Trophoblast cell (in vitro differentiated cells and primary cell): Measurements from ENCODE around the gene ORC3.
A peak's percentile ranks its signal among the peaks of the same experiment; 100 is the strongest.

ENCODE experiments used
- DNase-seq, 2 donors: peaks; one replicate each; pipeline ENCODE4 v3.0.0-alpha.2; 2016
- H2AFZ ChIP-seq: 2 replicates; pipeline ENCODE4 v1.6.1; 2013; ENCODE audit warnings: low read length, moderate library complexity, mild to moderate bottlenecking; ENCODE audit not compliant: insufficient read depth, poor library complexity
- H2AK5ac ChIP-seq: 2 replicates; pipeline ENCODE4 v1.6.1; 2013; ENCODE audit warnings: mild to moderate bottlenecking, low read length
- H2BK120ac ChIP-seq: 2 replicates; pipeline ENCODE4 v1.6.1; 2013; ENCODE audit warnings: low read length, mild to moderate bottlenecking, moderate library complexity; ENCODE audit not compliant: insufficient read depth, poor library complexity
- H2BK12ac ChIP-seq: 2 replicates; pipeline ENCODE4 v1.6.1; 2013; ENCODE audit warnings: mild to moderate bottlenecking, low read length, moderate library complexity
- H2BK5ac ChIP-seq: 2 replicates; pipeline ENCODE4 v1.6.1; 2013; ENCODE audit warnings: low read length, low read depth, moderate library complexity, mild to moderate bottlenecking; ENCODE audit not compliant: poor library complexity
- H3K14ac ChIP-seq: 2 replicates; pipeline ENCODE4 v1.6.1; 2013; ENCODE audit warnings: mild to moderate bottlenecking, low read length
- H3K18ac ChIP-seq: 2 replicates; pipeline ENCODE4 v1.6.1; 2013; ENCODE audit warnings: mild to moderate bottlenecking, low read length
- H3K23ac ChIP-seq: 2 replicates; pipeline ENCODE4 v1.6.1; 2013; ENCODE audit warnings: low read length
- H3K27ac ChIP-seq: 2 replicates; pipeline ENCODE4 v1.5.1; 2013; ENCODE audit warnings: low read depth, mild to moderate bottlenecking, inconsistent platforms, low read length, moderate library complexity
- H3K27me3 ChIP-seq: 2 replicates; pipeline ENCODE4 v1.6.1; 2013; ENCODE audit warnings: inconsistent platforms, mild to moderate bottlenecking, low read length, moderate library complexity; ENCODE audit not compliant: insufficient read depth
- H3K36me3 ChIP-seq, 2 experiments: 1 replicate in 1 of 2; 2 replicates in 1 of 2; pipeline ENCODE4 v1.6.1; 2013; ENCODE audit warnings: low read length in 2 of 2, mild to moderate bottlenecking in 2 of 2, moderate library complexity in 1 of 2; ENCODE audit not compliant: insufficient read depth in 2 of 2, control insufficient read depth in 1 of 2
- H3K4ac ChIP-seq: 2 replicates; pipeline ENCODE4 v1.6.1; 2013; ENCODE audit warnings: low read depth, mild to moderate bottlenecking, low read length, moderate library complexity
- H3K4me1 ChIP-seq, 2 experiments: 1 replicate in 1 of 2; 2 replicates in 1 of 2; pipeline ENCODE4 v1.6.1; 2013; ENCODE audit warnings: low read length in 2 of 2, mild to moderate bottlenecking in 2 of 2, moderate library complexity in 1 of 2; ENCODE audit not compliant: insufficient read depth in 2 of 2, control insufficient read depth in 1 of 2
- H3K4me2 ChIP-seq: 2 replicates; pipeline ENCODE4 v1.6.1; 2013; ENCODE audit warnings: inconsistent platforms, mild to moderate bottlenecking, low read length, moderate library complexity
- H3K4me3 ChIP-seq: 2 replicates; pipeline ENCODE4 v1.5.1; 2013; ENCODE audit warnings: mild to moderate bottlenecking, low read depth, low read length, inconsistent platforms
- H3K79me1 ChIP-seq: one replicate; pipeline ENCODE4 v1.6.1; 2013; ENCODE audit warnings: low read length
- H3K79me2 ChIP-seq: 2 replicates; pipeline ENCODE4 v1.6.1; 2013; ENCODE audit warnings: low read length, mild to moderate bottlenecking; ENCODE audit not compliant: control insufficient read depth, insufficient read depth, poor library complexity
- H3K9ac ChIP-seq: 2 replicates; pipeline ENCODE4 v1.6.1; 2013; ENCODE audit warnings: mild to moderate bottlenecking, low read length
- H3K9me3 ChIP-seq: 2 replicates; pipeline ENCODE4 v1.6.1; 2013; ENCODE audit warnings: low read depth, mild to moderate bottlenecking, control low read depth, inconsistent platforms, low read length; ENCODE audit not compliant: insufficient read depth
- H4K12ac ChIP-seq: 2 replicates; pipeline ENCODE4 v1.6.1; 2013; ENCODE audit warnings: low read depth, mild to moderate bottlenecking, low read length, moderate library complexity
- H4K8ac ChIP-seq: 2 replicates; pipeline ENCODE4 v1.6.1; 2013; ENCODE audit warnings: low read depth, mild to moderate bottlenecking, low read length, moderate library complexity
- H4K91ac ChIP-seq: one replicate; pipeline ENCODE4 v1.6.1; 2013; ENCODE audit warnings: low read depth, mild to moderate bottlenecking, low read length, moderate library complexity

The ORC3 gene

GRCh38 chr6:87655824-87656223 lies 65.9 kb downstream of the ORC3 start:
- Histone ChIP-seq H3K14ac (no peak overlapping the region), H2AFZ (no peak overlapping the region), H4K91ac (no peak overlapping the region), H3K79me2 (no peaks in the 10 kb centered on the region), H3K27ac (no peak overlapping the region), H4K12ac (no peak overlapping the region), H3K27me3 (no peaks in the 10 kb centered on the region), H3K9ac (no peak overlapping the region), H3K79me1 (no peaks in the 10 kb centered on the region), H3K4ac (no peak overlapping the region), H3K4me1 (no peaks in the 10 kb centered on the region), H2AK5ac (no peak overlapping the region), H3K18ac (no peak overlapping the region), H3K36me3 (peaks cover 3 to 6% of the 10 kb centered on the region in 2 experiments), H2BK120ac (no peak overlapping the region), H3K4me2 (no peak overlapping the region), H3K9me3 (no peaks in the 10 kb centered on the region), H4K8ac (no peak overlapping the region), H2BK12ac (no peak overlapping the region), H2BK5ac (no peak overlapping the region), H3K4me3 (no peak overlapping the region), H3K23ac (no peak overlapping the region)
- no peak for DNase-seq

GRCh38 chr6:87656857-87657256 lies 66.9 kb downstream of the ORC3 start:
- no peak overlapping the region for H2AFZ ChIP-seq
- H2BK5ac ChIP-seq: no peak overlapping the region
- no peak overlapping the region for H3K14ac ChIP-seq
- H3K9ac ChIP-seq: no peak overlapping the region
- no peak overlapping the region for H2BK120ac ChIP-seq
- H3K4me1 ChIP-seq: no peaks in the 10 kb centered on the region
- H2AK5ac ChIP-seq: no peak overlapping the region
- H2BK12ac ChIP-seq: no peak overlapping the region
- H4K12ac ChIP-seq: no peak overlapping the region
- no peak overlapping the region for H3K4me2 ChIP-seq
- H3K4me3 ChIP-seq: no peak overlapping the region
- no peaks in the 10 kb centered on the region for H3K79me2 ChIP-seq
- H4K91ac ChIP-seq: no peak overlapping the region
- no peak overlapping the region for H3K18ac ChIP-seq
- no peaks in the 10 kb centered on the region for H3K9me3 ChIP-seq
- peaks cover 6% of the 10 kb centered on the region in 2 experiments for H3K36me3 ChIP-seq
- no peaks in the 10 kb centered on the region for H3K27me3 ChIP-seq
- no peaks in the 10 kb centered on the region for H3K79me1 ChIP-seq
- no peak overlapping the region for H3K4ac ChIP-seq
- no peak for DNase-seq
- no peak overlapping the region for H3K23ac ChIP-seq
- H3K27ac ChIP-seq: no peak overlapping the region
- no peak overlapping the region for H4K8ac ChIP-seq

GRCh38 chr6:87658516-87658915 lies 68.6 kb downstream of the ORC3 start:
- H4K91ac ChIP-seq: no peak overlapping the region
- H3K79me2 ChIP-seq: no peaks in the 10 kb centered on the region
- H3K27me3 ChIP-seq: no peaks in the 10 kb centered on the region
- H2BK120ac ChIP-seq: no peak overlapping the region
- H3K9ac ChIP-seq: no peak overlapping the region
- no peak overlapping the region for H3K4me3 ChIP-seq
- no peak for DNase-seq
- H3K79me1 ChIP-seq: no peaks in the 10 kb centered on the region
- H2AK5ac ChIP-seq: no peak overlapping the region
- no peak overlapping the region for H2BK5ac ChIP-seq
- no peak overlapping the region for H2AFZ ChIP-seq
- no peaks in the 10 kb centered on the region for H3K4me1 ChIP-seq
- no peak overlapping the region for H3K18ac ChIP-seq
- no peaks in the 10 kb centered on the region for H3K9me3 ChIP-seq
- no peak overlapping the region for H2BK12ac ChIP-seq
- H3K4ac ChIP-seq: no peak overlapping the region
- peaks cover 6 to 11% of the 10 kb centered on the region in 2 experiments for H3K36me3 ChIP-seq
- H3K23ac ChIP-seq: no peak overlapping the region
- H4K12ac ChIP-seq: no peak overlapping the region
- H3K4me2 ChIP-seq: no peak overlapping the region
- H3K27ac ChIP-seq: no peak overlapping the region
- H4K8ac ChIP-seq: no peak overlapping the region
- H3K14ac ChIP-seq: no peak overlapping the region

GRCh38 chr6:87660226-87660911 lies 70.4 kb downstream of the ORC3 start:
- Histone ChIP-seq H4K8ac (no peak overlapping the region), H3K36me3 (peaks cover 3 to 8% of the 10 kb centered on the region in 2 experiments), H2AK5ac (no peak overlapping the region), H2BK120ac (no peak overlapping the region), H3K9ac (no peak overlapping the region), H3K27ac (no peak overlapping the region), H2BK12ac (no peak overlapping the region), H3K23ac (no peak overlapping the region), H3K4ac (no peak overlapping the region), H3K4me3 (no peak overlapping the region), H4K12ac (no peak overlapping the region), H3K79me2 (no peaks in the 10 kb centered on the region), H3K14ac (no peak overlapping the region), H3K27me3 (no peaks in the 10 kb centered on the region), H3K4me2 (no peak overlapping the region), H4K91ac (no peak overlapping the region), H3K9me3 (no peaks in the 10 kb centered on the region), H2BK5ac (no peak overlapping the region), H3K4me1 (no peaks in the 10 kb centered on the region), H3K18ac (no peak overlapping the region), H2AFZ (no peak overlapping the region), H3K79me1 (no peaks in the 10 kb centered on the region)
- peak; percentile 6 to 30 for DNase-seq
